IPS-NIHi7 (cell line): ENCODE data around the gene LIPJ.

Experiments
- DNase-seq: peaks from one replicate; pipeline ENCODE4 v3.0.0; 2012; ENCODE audit warnings: mixed read lengths; ENCODE audit errors: extremely low spot score

LIPJ gene

GRCh38 chr10:88598055-88598454 lies 11.5 kb downstream of the LIPJ start:
- DNase-seq = no peak

- DNase-seq = no peak
Measured at GRCh38 chr10:88608052-88608732, 21.6 kb downstream of the LIPJ start.

- no peak for DNase-seq
Measured at GRCh38 chr10:88608780-88609179, 22.2 kb downstream of the LIPJ start.

GRCh38 chr10:88616250-88616977 lies 29.9 kb downstream of the LIPJ start:
- DNase-seq = no peak

- DNase-seq = no peak
Measured at GRCh38 chr10:88617772-88618300, 31.3 kb downstream of the LIPJ start.

- DNase-seq = no peak
Measured at GRCh38 chr10:88618496-88618895, 31.9 kb downstream of the LIPJ start.

GRCh38 chr10:88620441-88620840 lies 33.9 kb downstream of the LIPJ start:
- DNase-seq = no peak

GRCh38 chr10:88623835-88624234 lies 37.3 kb downstream of the LIPJ start:
- no peak for DNase-seq

- no peak for DNase-seq
Measured at GRCh38 chr10:88624840-88625239, 38.3 kb downstream of the LIPJ start.

- no peak for DNase-seq
Measured at GRCh38 chr10:88640186-88640585, 53.6 kb downstream of the LIPJ start.

GRCh38 chr10:88642209-88642608 lies 55.6 kb downstream of the LIPJ start:
- no peak for DNase-seq

GRCh38 chr10:88642963-88643362 lies 56.4 kb downstream of the LIPJ start:
- DNase-seq = no peak

GRCh38 chr10:88647061-88647615 lies 60.6 kb downstream of the LIPJ start:
- no peak for DNase-seq

- DNase-seq = no peak
Measured at GRCh38 chr10:88651101-88651551, 64.6 kb downstream of the LIPJ start.

- no peak for DNase-seq
Measured at GRCh38 chr10:88652616-88653015, 66.1 kb downstream of the LIPJ start.
